Effector memory CD4-positive, alpha-beta T cell (primary cell): ENCODE measurements around the gene RXRA.

Source experiments
- DNase-seq, 3 donors: peaks; one replicate each; pipeline ENCODE4 v3.0.0-alpha.2; 2020
- H3K27ac ChIP-seq: 2 replicates; pipeline ENCODE4 v1.7.0; 2013; ENCODE audit warnings: mild to moderate bottlenecking, low read length, moderate library complexity; ENCODE audit not compliant: insufficient read depth, poor library complexity, severe bottlenecking
- H3K27me3 ChIP-seq: replicated peaks from 2 replicates; pipeline ENCODE4 v1.7.0; 2013; ENCODE audit warnings: mild to moderate bottlenecking, low read length; ENCODE audit not compliant: insufficient read depth, control insufficient read depth, poor library complexity, severe bottlenecking
- H3K36me3 ChIP-seq: 2 replicates; pipeline ENCODE4 v1.7.0; 2013; ENCODE audit warnings: mild to moderate bottlenecking, low read length, moderate library complexity; ENCODE audit not compliant: control insufficient read depth, insufficient read depth
- H3K4me1 ChIP-seq: 2 replicates; pipeline ENCODE4 v1.7.0; 2013; ENCODE audit warnings: low read length, mild to moderate bottlenecking; ENCODE audit not compliant: control insufficient read depth, insufficient read depth, poor library complexity, severe bottlenecking
- H3K4me3 ChIP-seq: 2 replicates; pipeline ENCODE4 v1.7.0; 2013; ENCODE audit warnings: low read length, low read depth, mild to moderate bottlenecking; ENCODE audit not compliant: insufficient read depth, poor library complexity, severe bottlenecking
- H3K9me3 ChIP-seq: 2 replicates; pipeline ENCODE4 v1.7.0; 2013; ENCODE audit warnings: mild to moderate bottlenecking, low read length, moderate library complexity; ENCODE audit not compliant: control insufficient read depth
- total RNA-seq, 3 donors: gene quantifications; one replicate each; lab custom pipeline; 2026; lab: John Stamatoyannopoulos, UW

RXRA gene
- 15.6 to 31.0 (median 24.6) reads per million in 3 donors for total RNA-seq

- Histone ChIP-seq H3K9me3 (no peaks in the 10 kb centered on the region), H3K27me3 (no peaks in the 10 kb centered on the region), H3K4me3 (peak within 1 kb of the TSS; percentile 89), H3K27ac (peak within 1 kb of the TSS; percentile 53), H3K36me3 (no peaks in the 10 kb centered on the region), H3K4me1 (peaks cover 8% of the 10 kb centered on the region)
- peak; percentile 63 to 73 (median 70) for DNase-seq
These were observed at the start of gene RXRA for GRCh38 chr9:134325813-134326723. Gene RXRA, plus strand, starts transcription at chr9:134326455. Its CDS starts 177 bp downstream, at chr9:134326632.

GRCh38 chr9:134278286-134278685, 48.0 kb upstream of the RXRA start:
- H3K4me3 ChIP-seq: no peak overlapping the region
- H3K27ac ChIP-seq: no peak overlapping the region
- H3K9me3 ChIP-seq: no peaks in the 10 kb centered on the region
- no peaks in the 10 kb centered on the region for H3K27me3 ChIP-seq
- DNase-seq: no peak
- no peaks in the 10 kb centered on the region for H3K36me3 ChIP-seq
- H3K4me1 ChIP-seq: no peaks in the 10 kb centered on the region

GRCh38 chr9:134278974-134279640, 47.1 kb upstream of the RXRA start:
- Histone ChIP-seq H3K4me3 (no peak overlapping the region), H3K4me1 (no peaks in the 10 kb centered on the region), H3K27me3 (no peaks in the 10 kb centered on the region), H3K36me3 (no peaks in the 10 kb centered on the region), H3K9me3 (no peaks in the 10 kb centered on the region), H3K27ac (no peak overlapping the region)
- DNase-seq: no peak

GRCh38 chr9:134282138-134282650, 44.1 kb upstream of the RXRA start:
- no peaks in the 10 kb centered on the region for H3K4me1 ChIP-seq
- DNase-seq: no peak
- H3K4me3 ChIP-seq: no peak overlapping the region
- no peaks in the 10 kb centered on the region for H3K27me3 ChIP-seq
- H3K36me3 ChIP-seq: no peaks in the 10 kb centered on the region
- H3K27ac ChIP-seq: no peak overlapping the region
- no peaks in the 10 kb centered on the region for H3K9me3 ChIP-seq

- Histone ChIP-seq H3K4me1 (no peaks in the 10 kb centered on the region), H3K4me3 (no peak overlapping the region), H3K27me3 (no peaks in the 10 kb centered on the region), H3K36me3 (no peaks in the 10 kb centered on the region), H3K9me3 (no peaks in the 10 kb centered on the region), H3K27ac (no peak overlapping the region)
- no peak for DNase-seq
These were observed 43.1 kb upstream of the RXRA start for GRCh38 chr9:134283111-134283515.

- Histone ChIP-seq H3K27ac (no peak overlapping the region), H3K9me3 (no peaks in the 10 kb centered on the region), H3K4me1 (no peaks in the 10 kb centered on the region), H3K4me3 (no peak overlapping the region), H3K27me3 (no peaks in the 10 kb centered on the region), H3K36me3 (no peaks in the 10 kb centered on the region)
- DNase-seq: no peak
These were observed 42.5 kb upstream of the RXRA start for GRCh38 chr9:134283692-134284265.

GRCh38 chr9:134284273-134284672, 42.0 kb upstream of the RXRA start:
- Histone ChIP-seq H3K27ac (no peak overlapping the region), H3K9me3 (no peaks in the 10 kb centered on the region), H3K27me3 (no peaks in the 10 kb centered on the region), H3K36me3 (no peaks in the 10 kb centered on the region), H3K4me3 (no peak overlapping the region), H3K4me1 (no peaks in the 10 kb centered on the region)
- no peak for DNase-seq

- Histone ChIP-seq H3K9me3 (no peaks in the 10 kb centered on the region), H3K27me3 (no peaks in the 10 kb centered on the region), H3K27ac (no peak overlapping the region), H3K4me3 (no peak overlapping the region), H3K4me1 (no peaks in the 10 kb centered on the region), H3K36me3 (no peaks in the 10 kb centered on the region)
- no peak for DNase-seq
These were observed 41.5 kb upstream of the RXRA start for GRCh38 chr9:134284741-134285140.

- no peaks in the 10 kb centered on the region for H3K36me3 ChIP-seq
These were observed 40.9 kb upstream of the RXRA start for GRCh38 chr9:134285215-134285845.

More at GRCh38 chr9:134285215-134285845, 40.9 kb upstream of the RXRA start:
- Histone ChIP-seq H3K4me1 (no peaks in the 10 kb centered on the region), H3K4me3 (no peak overlapping the region), H3K9me3 (no peaks in the 10 kb centered on the region), H3K27me3 (no peaks in the 10 kb centered on the region), H3K27ac (no peak overlapping the region)
- DNase-seq: no peak
